ENCODE results near the gene TNPO3. TPM values are rescaled to one million over a fixed set of nuclear protein-coding genes. Genes with fewer than 3 reads are reported as not detected.

TNPO3 gene
- total and polyA plus RNA-seq, 2 of the 4 experiments (the other 2 are of a cell fraction): 24.2 to 77.2 TPM

DNA sequence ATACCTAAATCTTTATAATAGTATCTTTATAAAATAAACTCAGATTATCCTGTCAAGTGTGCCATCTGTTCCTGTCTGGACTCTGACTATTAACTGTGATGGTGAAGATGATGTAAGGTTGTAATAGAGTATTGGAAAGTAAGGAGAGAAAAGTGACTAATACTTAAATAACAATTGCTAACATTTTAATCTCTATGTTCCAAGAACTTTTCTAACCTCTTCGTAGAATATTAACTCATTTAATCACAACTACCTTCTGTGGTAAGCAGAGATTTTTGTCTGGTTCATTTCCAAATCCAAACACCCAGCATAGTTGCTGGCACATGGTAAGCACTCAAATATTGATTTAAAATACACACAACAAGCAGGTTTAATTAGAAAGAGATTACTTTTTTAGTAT is 2.5 kb downstream of the TNPO3 start:
- ChIA-PET CTCF (no interaction called here), POLR2A (ENCODE audit: unreplicated experiment) (interaction anchor here (0.6 kb wide), 1 partner anchor 97 kb away, joined by 5 read pairs; no protein-coding TSS in a partner anchor)
- H3K36me3 ChIP-seq (ENCODE audit: control insufficient read depth, insufficient read depth, low read length): peaks cover 2% of the 10 kb centered on the region; the same call in 1 of the 2 replicates
- no CpG with 5 or more reads among the region's 1 CpG for WGBS, 2 experiments (ENCODE audit: extremely low coverage in 2 of 2, insufficient read length in 1 of 2)
- H3K14ac ChIP-seq (replicated peaks; ENCODE audit: low read depth, low read length): no peak overlapping the region
- H3K9me3 ChIP-seq (ENCODE audit: control insufficient read depth, insufficient read depth, low read length): no peaks in the 10 kb centered on the region
- H3K23ac ChIP-seq (ENCODE audit: low read depth, low read length): no peak overlapping the region
- intact Hi-C loops (cut with micrococcal nuclease) (no loop called here), dilution Hi-C loops (cut with HindIII; ENCODE audit: low sequenced_read_pairs, unreplicated experiment) (no loop called here), in situ Hi-C loops (cut with MboI; ENCODE audit: low sequenced_read_pairs) (no loop called here)
- no peak overlapping the region for H2BK20ac ChIP-seq (ENCODE audit: low read depth, low read length)
- H3K27me3 ChIP-seq (ENCODE audit: control insufficient read depth, insufficient read depth, low read length): no peaks in the 10 kb centered on the region
- peaks cover 4 to 62% of the 10 kb centered on the region in 2 experiments for H3K79me1 ChIP-seq (ENCODE audit: low read depth in 1 of 2, low read length in 2 of 2)
- H2BK120ac ChIP-seq (ENCODE audit: low read depth, low read length): no peak overlapping the region
- H2BK15ac ChIP-seq (ENCODE audit: low read depth, low read length): no peak overlapping the region
- no peak overlapping the region for H3K18ac ChIP-seq (ENCODE audit: low read depth, low read length)
- no peak overlapping the region for H4K91ac ChIP-seq (ENCODE audit: insufficient read depth, low read depth, low read length)
- H4K5ac ChIP-seq (ENCODE audit: low read depth, low read length): no peak overlapping the region
- H2BK5ac ChIP-seq (ENCODE audit: low read depth, low read length, poor library complexity, severe bottlenecking): no peak overlapping the region
- BruUV-seq (replicated peaks): no TSS peak
- H3K4ac ChIP-seq (ENCODE audit: low read depth, low read length): no peak overlapping the region
- H2AK5ac ChIP-seq (ENCODE audit: low read depth, low read length): no peak overlapping the region
- no peak overlapping the region for H2AK9ac ChIP-seq (replicated peaks; ENCODE audit: low read depth, low read length, poor library complexity)
- H3K9me1 ChIP-seq (ENCODE audit: insufficient read depth, low read length): peaks cover 17% of the 10 kb centered on the region
- no peak overlapping the region for H3K4me3 ChIP-seq (ENCODE audit: insufficient read depth, low read depth, low read length)
- H3K4me2 ChIP-seq (ENCODE audit: low read depth, low read length): 0 out of 2 replicates have a peak overlapping the region, but pooled peaks have one; percentile 8
- H4K20me1 ChIP-seq (ENCODE audit: insufficient read depth, low read length): peaks cover 31% of the 10 kb centered on the region
- no peak overlapping the region for H3K9ac ChIP-seq (ENCODE audit: low read depth, low read length)
- no peak overlapping the region for H2AFZ ChIP-seq (replicated peaks; ENCODE audit: low read length, poor library complexity)
- no peak overlapping the region for H3K56ac ChIP-seq (ENCODE audit: extremely low read depth, insufficient read depth, low read length)
- peaks cover 2% of the 10 kb centered on the region; the same call in 1 of the 2 replicates for H3K4me1 ChIP-seq (ENCODE audit: control insufficient read depth, insufficient read depth, low read length)
- H4K8ac ChIP-seq (ENCODE audit: low read depth in 2 of 2, low read length in 2 of 2): no peak overlapping the region
- DNase-seq (no peak), ATAC-seq (ENCODE audit: low read depth) (no peak)
- no peak overlapping the region for H3K27ac ChIP-seq (ENCODE audit: insufficient read depth, low read length)
- TF ChIP-seq, protein P1, sequence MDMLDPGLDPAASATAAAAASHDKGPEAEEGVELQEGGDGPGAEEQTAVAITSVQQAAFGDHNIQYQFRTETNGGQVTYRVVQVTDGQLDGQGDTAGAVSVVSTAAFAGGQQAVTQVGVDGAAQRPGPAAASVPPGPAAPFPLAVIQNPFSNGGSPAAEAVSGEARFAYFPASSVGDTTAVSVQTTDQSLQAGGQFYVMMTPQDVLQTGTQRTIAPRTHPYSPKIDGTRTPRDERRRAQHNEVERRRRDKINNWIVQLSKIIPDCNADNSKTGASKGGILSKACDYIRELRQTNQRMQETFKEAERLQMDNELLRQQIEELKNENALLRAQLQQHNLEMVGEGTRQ (IDR thresholded peaks at IDR 0.05; ENCODE audit: low read depth, low read length): no peak
- TF ChIP-seq BHLHE40 (IDR thresholded peaks at IDR 0.05; ENCODE audit: low read depth, low read length) (no peak), POLR2A (IDR thresholded peaks at IDR 0.05; ENCODE audit: low read depth, low read length) (no peak), NFE2L2 (IDR thresholded peaks at IDR 0.05; ENCODE audit: low read depth, low read length) (no peak), MAFK (IDR thresholded peaks at IDR 0.05; ENCODE audit: low read depth, low read length) (no peak), RCOR1 (IDR thresholded peaks at IDR 0.05; ENCODE audit: insufficient replicate concordance, low read length) (no peak), MAZ (IDR thresholded peaks at IDR 0.05; ENCODE audit: borderline replicate concordance, low read depth, low read length) (no peak), FOS (IDR thresholded peaks at IDR 0.05; ENCODE audit: low read depth, low read length) (no peak), CHD1 (IDR thresholded peaks at IDR 0.05; ENCODE audit: low read depth, low read length) (no peak), CEBPB (IDR thresholded peaks at IDR 0.05; ENCODE audit: low read depth, low read length) (no peak), RFX5 (IDR thresholded peaks at IDR 0.05; ENCODE audit: low read depth, low read length) (no peak), RAD21 (IDR thresholded peaks at IDR 0.05; ENCODE audit: low read length) (no peak)
- TF ChIP-seq, protein P2, sequence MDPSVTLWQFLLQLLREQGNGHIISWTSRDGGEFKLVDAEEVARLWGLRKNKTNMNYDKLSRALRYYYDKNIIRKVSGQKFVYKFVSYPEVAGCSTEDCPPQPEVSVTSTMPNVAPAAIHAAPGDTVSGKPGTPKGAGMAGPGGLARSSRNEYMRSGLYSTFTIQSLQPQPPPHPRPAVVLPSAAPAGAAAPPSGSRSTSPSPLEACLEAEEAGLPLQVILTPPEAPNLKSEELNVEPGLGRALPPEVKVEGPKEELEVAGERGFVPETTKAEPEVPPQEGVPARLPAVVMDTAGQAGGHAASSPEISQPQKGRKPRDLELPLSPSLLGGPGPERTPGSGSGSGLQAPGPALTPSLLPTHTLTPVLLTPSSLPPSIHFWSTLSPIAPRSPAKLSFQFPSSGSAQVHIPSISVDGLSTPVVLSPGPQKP (IDR thresholded peaks at IDR 0.05; ENCODE audit: borderline replicate concordance, low read depth, low read length): no peak
- TF ChIP-seq, protein P3, sequence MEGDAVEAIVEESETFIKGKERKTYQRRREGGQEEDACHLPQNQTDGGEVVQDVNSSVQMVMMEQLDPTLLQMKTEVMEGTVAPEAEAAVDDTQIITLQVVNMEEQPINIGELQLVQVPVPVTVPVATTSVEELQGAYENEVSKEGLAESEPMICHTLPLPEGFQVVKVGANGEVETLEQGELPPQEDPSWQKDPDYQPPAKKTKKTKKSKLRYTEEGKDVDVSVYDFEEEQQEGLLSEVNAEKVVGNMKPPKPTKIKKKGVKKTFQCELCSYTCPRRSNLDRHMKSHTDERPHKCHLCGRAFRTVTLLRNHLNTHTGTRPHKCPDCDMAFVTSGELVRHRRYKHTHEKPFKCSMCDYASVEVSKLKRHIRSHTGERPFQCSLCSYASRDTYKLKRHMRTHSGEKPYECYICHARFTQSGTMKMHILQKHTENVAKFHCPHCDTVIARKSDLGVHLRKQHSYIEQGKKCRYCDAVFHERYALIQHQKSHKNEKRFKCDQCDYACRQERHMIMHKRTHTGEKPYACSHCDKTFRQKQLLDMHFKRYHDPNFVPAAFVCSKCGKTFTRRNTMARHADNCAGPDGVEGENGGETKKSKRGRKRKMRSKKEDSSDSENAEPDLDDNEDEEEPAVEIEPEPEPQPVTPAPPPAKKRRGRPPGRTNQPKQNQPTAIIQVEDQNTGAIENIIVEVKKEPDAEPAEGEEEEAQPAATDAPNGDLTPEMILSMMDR (conservative IDR thresholded peaks at IDR 0.05; ENCODE audit: low read depth, low read length): no peak
